ENCODE results near the gene CD209.

The CD209 gene

GRCh38 chr19:7737215-7737614, 10.1 kb downstream of the CD209 start:
- no peak for DNase-seq (ENCODE audit: low spot score)

- DNase-seq (ENCODE audit: low spot score) = no peak
These were observed 11.2 kb downstream of the CD209 start for GRCh38 chr19:7736148-7736547.

- DNase-seq (ENCODE audit: low spot score) = peak; percentile 13
These were observed 12.8 kb downstream of the CD209 start for GRCh38 chr19:7734220-7735203.

GRCh38 chr19:7733376-7733775, 14.0 kb downstream of the CD209 start:
- no peak for DNase-seq (ENCODE audit: low spot score)

- DNase-seq (ENCODE audit: low spot score) = no peak
These were observed 15.3 kb downstream of the CD209 start, which contains the start of gene CLEC4G for GRCh38 chr19:7732045-7732444. TSS of gene CLEC4G (minus strand) at chr19:7732110. CDS start at chr19:7732102, 8 bp downstream.

- DNase-seq (ENCODE audit: low spot score) = no peak
These were observed 15.7 kb downstream of the CD209 start for GRCh38 chr19:7731615-7732014.

GRCh38 chr19:7731218-7731595, 16.1 kb downstream of the CD209 start:
- DNase-seq (ENCODE audit: low spot score) = no peak

- DNase-seq (ENCODE audit: low spot score) = no peak
These were observed 16.8 kb downstream of the CD209 start for GRCh38 chr19:7730286-7731217.

- DNase-seq (ENCODE audit: low spot score) = no peak
These were observed 17.5 kb downstream of the CD209 start for GRCh38 chr19:7729831-7730285.

GRCh38 chr19:7729211-7729610, 18.1 kb downstream of the CD209 start:
- DNase-seq (ENCODE audit: low spot score) = no peak

GRCh38 chr19:7725791-7726190, 21.5 kb downstream of the CD209 start:
- no peak for DNase-seq (ENCODE audit: low spot score)

- DNase-seq (ENCODE audit: low spot score) = no peak
These were observed 25.1 kb downstream of the CD209 start for GRCh38 chr19:7722231-7722651.

- DNase-seq (ENCODE audit: low spot score) = no peak
These were observed 27.0 kb downstream of the CD209 start for GRCh38 chr19:7720351-7720750.

GRCh38 chr19:7718668-7719067, 28.7 kb downstream of the CD209 start:
- DNase-seq (ENCODE audit: low spot score) = no peak

- DNase-seq (ENCODE audit: low spot score) = no peak
These were observed 30.6 kb downstream of the CD209 start for GRCh38 chr19:7716762-7717161.

GRCh38 chr19:7715671-7716070, 31.7 kb downstream of the CD209 start:
- no peak for DNase-seq (ENCODE audit: low spot score)

GRCh38 chr19:7710616-7711015, 36.7 kb downstream of the CD209 start:
- no peak for DNase-seq (ENCODE audit: low spot score)

GRCh38 chr19:7709932-7710460, 37.3 kb downstream of the CD209 start:
- no peak for DNase-seq (ENCODE audit: low spot score)

GRCh38 chr19:7706955-7707456, 40.3 kb downstream of the CD209 start:
- DNase-seq (ENCODE audit: low spot score) = no peak

GRCh38 chr19:7706188-7706954, 41.0 kb downstream of the CD209 start:
- no peak for DNase-seq (ENCODE audit: low spot score)
